Measurements from ENCODE around the gene SLFN14.

GRCh38 chr17:35548208-35548810 is 12.3 kb downstream of the SLFN14 start:
- TF ChIP-seq CTCF (conservative IDR thresholded peaks at IDR 0.05) (no peak), ZFX (IDR thresholded peaks at IDR 0.05) (no peak)

All from C4-2B (cell line).